ENCODE measurements around the gene CLPTM1. TPM values are rescaled to one million over a fixed set of nuclear protein-coding genes. Genes with fewer than 3 reads are reported as not detected.

The CLPTM1 gene
- total and polyA plus RNA-seq, 2 experiments from 2014 or later: 41.6 to 71.5 TPM

- Histone ChIP-seq H3K4me1 (ENCODE audit: insufficient read depth) (no peaks in the 10 kb centered on the region), H2AFZ (no peak overlapping the region), H3K27me3 (ENCODE audit: insufficient read depth) (no peaks in the 10 kb centered on the region), H3K4me2 (no peak overlapping the region), H3F3A (replicated peaks; ENCODE audit: low read depth) (no peaks in the 10 kb centered on the region), H3K79me2 (replicated peaks; ENCODE audit: insufficient read depth) (no peaks in the 10 kb centered on the region), H3K27ac (ENCODE audit: low read depth) (no peak overlapping the region), H4K20me1 (replicated peaks; ENCODE audit: insufficient read depth) (peaks cover 3% of the 10 kb centered on the region; the same call in 1 of the 2 replicates), H3K36me3 (ENCODE audit: insufficient read depth) (no peaks in the 10 kb centered on the region), H3K4me3 (no peak overlapping the region), H3K9me2 (ENCODE audit: insufficient read depth) (no peaks in the 10 kb centered on the region)
- DNase-seq (ENCODE audit: low spot score) (no peak), ATAC-seq (no peak)
- TF ChIP-seq CREB1 (CRISPR knock-in tag; IDR thresholded peaks at IDR 0.05; ENCODE audit: low read depth) (no peak), EZH2 (IDR thresholded peaks at IDR 0.05; ENCODE audit: low read depth, unreplicated experiment) (no peak), ZNF114 (CRISPR knock-in tag; IDR thresholded peaks at IDR 0.05) (no peak), EZH2phosphoT487 (IDR thresholded peaks at IDR 0.05; ENCODE audit: unreplicated experiment) (no peak), ZNF331 (CRISPR knock-in tag; IDR thresholded peaks at IDR 0.05; ENCODE audit: low read depth) (no peak), NANOG (IDR thresholded peaks at IDR 0.05; ENCODE audit: borderline replicate concordance) (no peak), REST (IDR thresholded peaks at IDR 0.05; ENCODE audit: unreplicated experiment) (no peak), POLR2AphosphoS5 (IDR thresholded peaks at IDR 0.05; ENCODE audit: low read depth) (no peak), ZNF462 (CRISPR knock-in tag; IDR thresholded peaks at IDR 0.05) (no peak)
- TF ChIP-seq, protein P1, sequence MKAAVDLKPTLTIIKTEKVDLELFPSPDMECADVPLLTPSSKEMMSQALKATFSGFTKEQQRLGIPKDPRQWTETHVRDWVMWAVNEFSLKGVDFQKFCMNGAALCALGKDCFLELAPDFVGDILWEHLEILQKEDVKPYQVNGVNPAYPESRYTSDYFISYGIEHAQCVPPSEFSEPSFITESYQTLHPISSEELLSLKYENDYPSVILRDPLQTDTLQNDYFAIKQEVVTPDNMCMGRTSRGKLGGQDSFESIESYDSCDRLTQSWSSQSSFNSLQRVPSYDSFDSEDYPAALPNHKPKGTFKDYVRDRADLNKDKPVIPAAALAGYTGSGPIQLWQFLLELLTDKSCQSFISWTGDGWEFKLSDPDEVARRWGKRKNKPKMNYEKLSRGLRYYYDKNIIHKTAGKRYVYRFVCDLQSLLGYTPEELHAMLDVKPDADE (IDR thresholded peaks at IDR 0.05): no peak
- TF ChIP-seq, protein P2, sequence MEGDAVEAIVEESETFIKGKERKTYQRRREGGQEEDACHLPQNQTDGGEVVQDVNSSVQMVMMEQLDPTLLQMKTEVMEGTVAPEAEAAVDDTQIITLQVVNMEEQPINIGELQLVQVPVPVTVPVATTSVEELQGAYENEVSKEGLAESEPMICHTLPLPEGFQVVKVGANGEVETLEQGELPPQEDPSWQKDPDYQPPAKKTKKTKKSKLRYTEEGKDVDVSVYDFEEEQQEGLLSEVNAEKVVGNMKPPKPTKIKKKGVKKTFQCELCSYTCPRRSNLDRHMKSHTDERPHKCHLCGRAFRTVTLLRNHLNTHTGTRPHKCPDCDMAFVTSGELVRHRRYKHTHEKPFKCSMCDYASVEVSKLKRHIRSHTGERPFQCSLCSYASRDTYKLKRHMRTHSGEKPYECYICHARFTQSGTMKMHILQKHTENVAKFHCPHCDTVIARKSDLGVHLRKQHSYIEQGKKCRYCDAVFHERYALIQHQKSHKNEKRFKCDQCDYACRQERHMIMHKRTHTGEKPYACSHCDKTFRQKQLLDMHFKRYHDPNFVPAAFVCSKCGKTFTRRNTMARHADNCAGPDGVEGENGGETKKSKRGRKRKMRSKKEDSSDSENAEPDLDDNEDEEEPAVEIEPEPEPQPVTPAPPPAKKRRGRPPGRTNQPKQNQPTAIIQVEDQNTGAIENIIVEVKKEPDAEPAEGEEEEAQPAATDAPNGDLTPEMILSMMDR (conservative IDR thresholded peaks at IDR 0.05; ENCODE audit: low read depth in 2 of 2): no peak
- Mint-ChIP-seq H3K27ac (no peak overlapping the region), H3K4me1 (no peaks in the 10 kb centered on the region), H3K36me3 (ENCODE audit: low read depth) (peaks cover 10% of the 10 kb centered on the region), H3K9me3 (no peaks in the 10 kb centered on the region), H3K4me3 (no peak overlapping the region), H3K27me3 (ENCODE audit: insufficient read depth, low read depth, poor library complexity) (peaks cover 2% of the 10 kb centered on the region)
These were observed 70.1 kb downstream of the CLPTM1 start for GRCh38 chr19:45025264-45025663.

Data from GM23338 (cell line).